C4-2B (cell line): ENCODE results near the gene AK8.

ENCODE experiments used
- CTCF ChIP-seq: fragments of 450-650 bp; conservative IDR thresholded peaks from 2 replicates; pipeline ENCODE4 v1.5.1; 2017; ENCODE audit warnings: mild to moderate bottlenecking
- ZFX ChIP-seq: fragments of 450-650 bp; IDR thresholded peaks from 2 replicates; pipeline ENCODE4 v1.6.1; 2017

- TF ChIP-seq CTCF: no peak
- TF ChIP-seq ZFX: no peak
These were observed 41.7 kb upstream of the AK8 start for GRCh38 chr9:132919614-132920268.
